Stimulated activated CD8-positive, alpha-beta memory T cell treated with anti-CD3 and anti-CD28 coated beads, Interleukin-15, amount 100 ng/mL, for 48 hours (primary cell): ENCODE measurements around the gene THRAP3.

Source experiments
- DNase-seq, 2 donors: peaks; one replicate each; pipeline ENCODE4 v3.0.0-alpha.2; 2020; ENCODE audit warnings: low read depth in 2 of 2

Gene THRAP3

GRCh38 chr1:36352910-36353878, 129.0 kb downstream of the THRAP3 start:
- DNase-seq = no peak

- DNase-seq = no peak
Measured at GRCh38 chr1:36354486-36354885, 130.2 kb downstream of the THRAP3 start.
